ENCODE data around the gene SIGLEC12. TPM values are rescaled to one million over a fixed set of nuclear protein-coding genes. Genes with fewer than 3 reads are reported as not detected.

The SIGLEC12 gene
- total and polyA plus RNA-seq, 2 donors = 0.99 to 1.1 TPM

- Histone ChIP-seq H3K36me3 (ENCODE audit: control insufficient read depth in 2 of 2, insufficient read depth in 2 of 2, low read length in 1 of 2) (no peaks in the 10 kb centered on the region), H3K9me3 (ENCODE audit: control insufficient read depth in 2 of 2, insufficient read depth in 1 of 2, low read length in 1 of 2) (no peaks in the 10 kb centered on the region), H3K4me1 (ENCODE audit: control insufficient read depth in 2 of 2, insufficient read depth in 2 of 2, low read length in 2 of 2) (no peaks in the 10 kb centered on the region), H3K27me3 (ENCODE audit: control insufficient read depth in 2 of 2, insufficient read depth in 1 of 2, low read length in 1 of 2) (no peaks in the 10 kb centered on the region), H3K4me3 (ENCODE audit: low read length in 2 of 2) (no peak overlapping the region), H3K27ac (ENCODE audit: low read depth in 1 of 2, low read length in 1 of 2) (no peak overlapping the region)
- no peak for DNase-seq (ENCODE audit: low read depth in 6 of 9, low spot score in 9 of 9)
- 80% methylated on average over 5 of the region's 5 CpGs for WGBS
These were observed 24.3 kb downstream of the SIGLEC12 start for GRCh38 chr19:51477344-51477743.

- Histone ChIP-seq H3K36me3 (ENCODE audit: control insufficient read depth in 2 of 2, insufficient read depth in 2 of 2, low read length in 1 of 2) (no peaks in the 10 kb centered on the region), H3K27ac (ENCODE audit: low read depth in 1 of 2, low read length in 1 of 2) (no peak overlapping the region), H3K4me1 (ENCODE audit: control insufficient read depth in 2 of 2, insufficient read depth in 2 of 2, low read length in 2 of 2) (no peaks in the 10 kb centered on the region), H3K27me3 (ENCODE audit: control insufficient read depth in 2 of 2, insufficient read depth in 1 of 2, low read length in 1 of 2) (no peaks in the 10 kb centered on the region), H3K9me3 (ENCODE audit: control insufficient read depth in 2 of 2, insufficient read depth in 1 of 2, low read length in 1 of 2) (no peaks in the 10 kb centered on the region), H3K4me3 (ENCODE audit: low read length in 2 of 2) (no peak overlapping the region)
- no peak for DNase-seq (ENCODE audit: low read depth in 6 of 9, low spot score in 9 of 9)
- WGBS = 79% methylated on average over 3 of the region's 3 CpGs
These were observed 25.4 kb downstream of the SIGLEC12 start for GRCh38 chr19:51476164-51476563.

- Histone ChIP-seq H3K4me3 (ENCODE audit: low read length in 2 of 2) (no peak overlapping the region), H3K36me3 (ENCODE audit: control insufficient read depth in 2 of 2, insufficient read depth in 2 of 2, low read length in 1 of 2) (no peaks in the 10 kb centered on the region), H3K9me3 (ENCODE audit: control insufficient read depth in 2 of 2, insufficient read depth in 1 of 2, low read length in 1 of 2) (no peaks in the 10 kb centered on the region), H3K4me1 (ENCODE audit: control insufficient read depth in 2 of 2, insufficient read depth in 2 of 2, low read length in 2 of 2) (peaks cover 0 to under 1% of the 10 kb centered on the region in 2 donors), H3K27me3 (ENCODE audit: control insufficient read depth in 2 of 2, insufficient read depth in 1 of 2, low read length in 1 of 2) (no peaks in the 10 kb centered on the region), H3K27ac (ENCODE audit: low read depth in 1 of 2, low read length in 1 of 2) (no peak overlapping the region)
- WGBS = 47% methylated on average over 7 of the region's 7 CpGs
- DNase-seq (ENCODE audit: low read depth in 6 of 9, low spot score in 9 of 9) = peak; percentile 13 to 77 (median 53)
These were observed 28.4 kb downstream of the SIGLEC12 start for GRCh38 chr19:51473009-51473707.

GRCh38 chr19:51472607-51473006, 29.0 kb downstream of the SIGLEC12 start:
- no peak for DNase-seq (ENCODE audit: low read depth in 6 of 9, low spot score in 9 of 9)
- H3K27me3 ChIP-seq (ENCODE audit: control insufficient read depth in 2 of 2, insufficient read depth in 1 of 2, low read length in 1 of 2) = no peaks in the 10 kb centered on the region
- no peaks in the 10 kb centered on the region for H3K9me3 ChIP-seq (ENCODE audit: control insufficient read depth in 2 of 2, insufficient read depth in 1 of 2, low read length in 1 of 2)
- no peak overlapping the region for H3K4me3 ChIP-seq (ENCODE audit: low read length in 2 of 2)
- WGBS = 51% methylated on average over 4 of the region's 4 CpGs
- H3K4me1 ChIP-seq (ENCODE audit: control insufficient read depth in 2 of 2, insufficient read depth in 2 of 2, low read length in 2 of 2) = peaks cover 0 to 4% of the 10 kb centered on the region in 2 donors
- H3K27ac ChIP-seq (ENCODE audit: low read depth in 1 of 2, low read length in 1 of 2) = no peak overlapping the region
- H3K36me3 ChIP-seq (ENCODE audit: control insufficient read depth in 2 of 2, insufficient read depth in 2 of 2, low read length in 1 of 2) = no peaks in the 10 kb centered on the region

GRCh38 chr19:51471527-51471926, 30.1 kb downstream of the SIGLEC12 start:
- no peak for DNase-seq (ENCODE audit: low read depth in 6 of 9, low spot score in 9 of 9)
- Histone ChIP-seq H3K4me3 (ENCODE audit: low read length in 2 of 2) (no peak overlapping the region), H3K9me3 (ENCODE audit: control insufficient read depth in 2 of 2, insufficient read depth in 1 of 2, low read length in 1 of 2) (no peaks in the 10 kb centered on the region), H3K4me1 (ENCODE audit: control insufficient read depth in 2 of 2, insufficient read depth in 2 of 2, low read length in 2 of 2) (peaks cover 0 to 4% of the 10 kb centered on the region in 2 donors), H3K27ac (ENCODE audit: low read depth in 1 of 2, low read length in 1 of 2) (no peak overlapping the region), H3K27me3 (ENCODE audit: control insufficient read depth in 2 of 2, insufficient read depth in 1 of 2, low read length in 1 of 2) (no peaks in the 10 kb centered on the region), H3K36me3 (ENCODE audit: control insufficient read depth in 2 of 2, insufficient read depth in 2 of 2, low read length in 1 of 2) (no peaks in the 10 kb centered on the region)
- WGBS = 91% methylated on average over 1 of the region's 1 CpG

GRCh38 chr19:51470966-51471365, 30.6 kb downstream of the SIGLEC12 start:
- peaks cover 0 to 4% of the 10 kb centered on the region in 2 donors for H3K4me1 ChIP-seq (ENCODE audit: control insufficient read depth in 2 of 2, insufficient read depth in 2 of 2, low read length in 2 of 2)
- DNase-seq (ENCODE audit: low read depth in 6 of 9, low spot score in 9 of 9) = no peak
- no peaks in the 10 kb centered on the region for H3K27me3 ChIP-seq (ENCODE audit: control insufficient read depth in 2 of 2, insufficient read depth in 1 of 2, low read length in 1 of 2)
- H3K4me3 ChIP-seq (ENCODE audit: low read length in 2 of 2) = no peak overlapping the region
- no peaks in the 10 kb centered on the region for H3K9me3 ChIP-seq (ENCODE audit: control insufficient read depth in 2 of 2, insufficient read depth in 1 of 2, low read length in 1 of 2)
- WGBS = 94% methylated on average over 9 of the region's 9 CpGs
- no peak overlapping the region for H3K27ac ChIP-seq (ENCODE audit: low read depth in 1 of 2, low read length in 1 of 2)
- H3K36me3 ChIP-seq (ENCODE audit: control insufficient read depth in 2 of 2, insufficient read depth in 2 of 2, low read length in 1 of 2) = no peaks in the 10 kb centered on the region

GRCh38 chr19:51469629-51470028, 32.0 kb downstream of the SIGLEC12 start:
- DNase-seq (ENCODE audit: low read depth in 6 of 9, low spot score in 9 of 9) = no peak

GRCh38 chr19:51469162-51469561, 32.4 kb downstream of the SIGLEC12 start:
- H3K9me3 ChIP-seq (ENCODE audit: control insufficient read depth in 2 of 2, insufficient read depth in 1 of 2, low read length in 1 of 2) = no peaks in the 10 kb centered on the region
- H3K4me3 ChIP-seq (ENCODE audit: low read length in 2 of 2) = no peak overlapping the region
- H3K27ac ChIP-seq (ENCODE audit: low read depth in 1 of 2, low read length in 1 of 2) = no peak overlapping the region
- peaks cover 0 to 4% of the 10 kb centered on the region in 2 donors for H3K27me3 ChIP-seq (ENCODE audit: control insufficient read depth in 2 of 2, insufficient read depth in 1 of 2, low read length in 1 of 2)
- peaks cover 0 to 4% of the 10 kb centered on the region in 2 donors for H3K4me1 ChIP-seq (ENCODE audit: control insufficient read depth in 2 of 2, insufficient read depth in 2 of 2, low read length in 2 of 2)
- no peak for DNase-seq (ENCODE audit: low read depth in 6 of 9, low spot score in 9 of 9)
- H3K36me3 ChIP-seq (ENCODE audit: control insufficient read depth in 2 of 2, insufficient read depth in 2 of 2, low read length in 1 of 2) = no peaks in the 10 kb centered on the region
- WGBS = 49% methylated on average over 4 of the region's 4 CpGs

More at GRCh38 chr19:51469629-51470028, 32.0 kb downstream of the SIGLEC12 start:
- WGBS = 88% methylated on average over 1 of the region's 1 CpG
- Histone ChIP-seq H3K4me3 (ENCODE audit: low read length in 2 of 2) (no peak overlapping the region), H3K27me3 (ENCODE audit: control insufficient read depth in 2 of 2, insufficient read depth in 1 of 2, low read length in 1 of 2) (peaks cover 0 to 3% of the 10 kb centered on the region in 2 donors), H3K4me1 (ENCODE audit: control insufficient read depth in 2 of 2, insufficient read depth in 2 of 2, low read length in 2 of 2) (peaks cover 0 to 4% of the 10 kb centered on the region in 2 donors), H3K36me3 (ENCODE audit: control insufficient read depth in 2 of 2, insufficient read depth in 2 of 2, low read length in 1 of 2) (no peaks in the 10 kb centered on the region), H3K9me3 (ENCODE audit: control insufficient read depth in 2 of 2, insufficient read depth in 1 of 2, low read length in 1 of 2) (no peaks in the 10 kb centered on the region), H3K27ac (ENCODE audit: low read depth in 1 of 2, low read length in 1 of 2) (no peak overlapping the region)

- H3K27me3 ChIP-seq (ENCODE audit: control insufficient read depth in 2 of 2, insufficient read depth in 1 of 2, low read length in 1 of 2) = peaks cover 0 to 6% of the 10 kb centered on the region in 2 donors
- no peak for DNase-seq (ENCODE audit: low read depth in 6 of 9, low spot score in 9 of 9)
- no peak overlapping the region for H3K4me3 ChIP-seq (ENCODE audit: low read length in 2 of 2)
- H3K36me3 ChIP-seq (ENCODE audit: control insufficient read depth in 2 of 2, insufficient read depth in 2 of 2, low read length in 1 of 2) = no peaks in the 10 kb centered on the region
- peaks cover 0 to 4% of the 10 kb centered on the region in 2 donors for H3K4me1 ChIP-seq (ENCODE audit: control insufficient read depth in 2 of 2, insufficient read depth in 2 of 2, low read length in 2 of 2)
- WGBS = 85% methylated on average over 2 of the region's 2 CpGs
- H3K27ac ChIP-seq (ENCODE audit: low read depth in 1 of 2, low read length in 1 of 2) = no peak overlapping the region
- no peaks in the 10 kb centered on the region for H3K9me3 ChIP-seq (ENCODE audit: control insufficient read depth in 2 of 2, insufficient read depth in 1 of 2, low read length in 1 of 2)
These were observed 33.1 kb downstream of the SIGLEC12 start for GRCh38 chr19:51468545-51468920.
